Progenitor cell of endocrine pancreas (in vitro differentiated cells): ENCODE results near the gene KRT84. TPM values are rescaled to one million over a fixed set of nuclear protein-coding genes. Genes with fewer than 3 reads are reported as not detected.
A peak's percentile ranks its signal among the peaks of the same experiment; 100 is the strongest.
"Not testable (repeated sequence)": the region's sequence is repeated elsewhere in the genome, so short reads cannot be mapped to it uniquely, and the experiment has no call there.

Experiments
- DNase-seq: peaks from one replicate; pipeline ENCODE4 v3.0.0; 2021; ENCODE audit warnings: low spot score; ENCODE audit not compliant: unreplicated experiment
- H3K27ac Mint-ChIP-seq: 2 replicates; pipeline ENCODE4 v1.8.0; 2021; ENCODE audit warnings: mild to moderate bottlenecking, moderate library complexity, mixed read lengths
- H3K27me3 Mint-ChIP-seq: 2 replicates; pipeline ENCODE4 v1.8.0; 2021; ENCODE audit warnings: mixed read lengths
- H3K36me3 Mint-ChIP-seq: 2 replicates; pipeline ENCODE4 v1.8.0; 2022; ENCODE audit warnings: mixed read lengths; ENCODE audit not compliant: insufficient read depth
- H3K4me1 Mint-ChIP-seq: 2 replicates; pipeline ENCODE4 v1.8.0; 2021; ENCODE audit warnings: low read depth, mixed read lengths
- H3K4me3 Mint-ChIP-seq: 2 replicates; pipeline ENCODE4 v1.8.0; 2021; ENCODE audit warnings: low read depth, mild to moderate bottlenecking, moderate library complexity, mixed read lengths
- H3K9me3 Mint-ChIP-seq: 2 replicates; pipeline ENCODE4 v1.8.0; 2021; ENCODE audit warnings: low read depth, mixed read lengths
- total RNA-seq: library from RNA; stranded (reverse); gene quantifications from 2 replicates; pipeline ENCODE4 v1.2.1, GENCODE V29; 2021
- TF ChIP-seq, protein P1 (sequence below): fragments of 200-600 bp; sonication (generic); IDR thresholded peaks from one replicate; pipeline ENCODE4 v1.5.0; 2021; ENCODE audit warnings: antibody characterized with exemption, mild to moderate bottlenecking; ENCODE audit not compliant: unreplicated experiment

The KRT84 gene
- total RNA-seq, 1 donor from 2014 or later: not detected

- H3K27ac Mint-ChIP-seq: peak overlapping the region; percentile 15
- no peak for DNase-seq
- TF ChIP-seq, protein P1, sequence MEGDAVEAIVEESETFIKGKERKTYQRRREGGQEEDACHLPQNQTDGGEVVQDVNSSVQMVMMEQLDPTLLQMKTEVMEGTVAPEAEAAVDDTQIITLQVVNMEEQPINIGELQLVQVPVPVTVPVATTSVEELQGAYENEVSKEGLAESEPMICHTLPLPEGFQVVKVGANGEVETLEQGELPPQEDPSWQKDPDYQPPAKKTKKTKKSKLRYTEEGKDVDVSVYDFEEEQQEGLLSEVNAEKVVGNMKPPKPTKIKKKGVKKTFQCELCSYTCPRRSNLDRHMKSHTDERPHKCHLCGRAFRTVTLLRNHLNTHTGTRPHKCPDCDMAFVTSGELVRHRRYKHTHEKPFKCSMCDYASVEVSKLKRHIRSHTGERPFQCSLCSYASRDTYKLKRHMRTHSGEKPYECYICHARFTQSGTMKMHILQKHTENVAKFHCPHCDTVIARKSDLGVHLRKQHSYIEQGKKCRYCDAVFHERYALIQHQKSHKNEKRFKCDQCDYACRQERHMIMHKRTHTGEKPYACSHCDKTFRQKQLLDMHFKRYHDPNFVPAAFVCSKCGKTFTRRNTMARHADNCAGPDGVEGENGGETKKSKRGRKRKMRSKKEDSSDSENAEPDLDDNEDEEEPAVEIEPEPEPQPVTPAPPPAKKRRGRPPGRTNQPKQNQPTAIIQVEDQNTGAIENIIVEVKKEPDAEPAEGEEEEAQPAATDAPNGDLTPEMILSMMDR: no peak
These were observed 38.9 kb downstream of the KRT84 start for GRCh38 chr12:52346593-52346992.

DNA sequence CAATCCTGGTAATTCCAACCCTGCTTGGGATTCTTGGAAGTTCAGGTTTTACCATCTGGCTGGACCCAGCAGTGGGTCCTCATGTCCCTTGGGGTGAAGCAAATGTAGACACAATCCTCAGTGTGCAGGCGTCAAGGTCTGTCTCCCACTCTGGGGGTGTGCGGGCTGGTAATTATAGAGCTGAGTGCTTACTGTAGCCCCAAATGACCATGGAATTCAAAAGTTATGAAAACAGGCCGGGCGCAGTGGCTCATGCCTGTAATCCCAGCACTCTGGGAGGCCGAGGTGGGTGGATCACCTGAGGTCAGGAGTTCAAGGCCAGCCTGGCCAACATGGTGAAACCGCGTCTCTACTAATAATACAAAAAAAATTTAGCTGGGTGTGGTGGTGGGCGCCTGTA, 40.4 kb downstream of the KRT84 start:
- DNase-seq, H3K4me3 Mint-ChIP-seq, H3K36me3 Mint-ChIP-seq, H3K27ac Mint-ChIP-seq, H3K9me3 Mint-ChIP-seq: not testable (repeated sequence)
- H3K27me3 Mint-ChIP-seq: peaks cover 44% of the 10 kb centered on the region
- H3K4me1 Mint-ChIP-seq: peaks cover 28% of the 10 kb centered on the region

More at GRCh38 chr12:52346593-52346992, 38.9 kb downstream of the KRT84 start:
- Mint-ChIP-seq H3K4me3 (no peak overlapping the region), H3K27me3 (peaks cover 41% of the 10 kb centered on the region), H3K36me3 (no peaks in the 10 kb centered on the region), H3K9me3 (no peaks in the 10 kb centered on the region), H3K4me1 (peaks cover 28% of the 10 kb centered on the region)

GRCh38 chr12:52344111-52344510, 41.3 kb downstream of the KRT84 start:
- no peaks in the 10 kb centered on the region for H3K9me3 Mint-ChIP-seq
- peaks cover 28% of the 10 kb centered on the region for H3K4me1 Mint-ChIP-seq
- H3K4me3 Mint-ChIP-seq: no peak overlapping the region
- H3K27ac Mint-ChIP-seq: no peak overlapping the region
- peaks cover 47% of the 10 kb centered on the region for H3K27me3 Mint-ChIP-seq
- no peaks in the 10 kb centered on the region for H3K36me3 Mint-ChIP-seq
- DNase-seq: no peak
- TF ChIP-seq, protein P1: no peak

- Mint-ChIP-seq H3K9me3 (no peaks in the 10 kb centered on the region), H3K4me3 (no peak overlapping the region), H3K27ac (no peak overlapping the region), H3K4me1 (peaks cover 26% of the 10 kb centered on the region), H3K27me3 (peaks cover 48% of the 10 kb centered on the region), H3K36me3 (no peaks in the 10 kb centered on the region)
- TF ChIP-seq, protein P1: no peak
- DNase-seq: no peak
These were observed 41.9 kb downstream of the KRT84 start for GRCh38 chr12:52343550-52343949.

GRCh38 chr12:52342781-52343490, 42.5 kb downstream of the KRT84 start:
- Mint-ChIP-seq H3K27me3 (peaks cover 47% of the 10 kb centered on the region), H3K27ac (no peak overlapping the region), H3K4me1 (peaks cover 22% of the 10 kb centered on the region), H3K36me3 (no peaks in the 10 kb centered on the region), H3K9me3 (no peaks in the 10 kb centered on the region), H3K4me3 (no peak overlapping the region)
- TF ChIP-seq, protein P1: no peak
- DNase-seq: no peak

- no peak overlapping the region for H3K27ac Mint-ChIP-seq
- peaks cover 47% of the 10 kb centered on the region for H3K27me3 Mint-ChIP-seq
- peaks cover 3% of the 10 kb centered on the region for H3K9me3 Mint-ChIP-seq
- no peak overlapping the region for H3K4me3 Mint-ChIP-seq
- peaks cover 11% of the 10 kb centered on the region for H3K4me1 Mint-ChIP-seq
- DNase-seq: no peak
- H3K36me3 Mint-ChIP-seq: no peaks in the 10 kb centered on the region
- TF ChIP-seq, protein P1: no peak
These were observed 44.3 kb downstream of the KRT84 start for GRCh38 chr12:52341066-52341580.
